Thoracic aorta (tissue), 2 donors: ENCODE measurements around the gene TEDC1. TPM values are rescaled to one million over a fixed set of nuclear protein-coding genes. Genes with fewer than 3 reads are reported as not detected.

Experiments used
- ATAC-seq: fragments of 150-250 bp; one replicate; pipeline ENCODE4 v1.8.0; 2017; ENCODE audit warnings: low read depth; ENCODE audit not compliant: insufficient number of reproducible peaks, low FRiP score
- DNase-seq: peaks from one replicate; pipeline ENCODE4 v3.0.0-alpha.2; 2020; ENCODE audit warnings: low spot score
- H3K27ac ChIP-seq, 2 donors: fragments of 200-600 bp; sonication (generic); 1 replicate in 1 of 2; 2 replicates in 1 of 2; pipeline ENCODE4 v1.5.1; 2016; ENCODE audit warnings: mild to moderate bottlenecking in 2 of 2, moderate library complexity in 2 of 2
- H3K27me3 ChIP-seq: fragments of 200-600 bp; sonication (generic); replicated peaks from 2 replicates; pipeline ENCODE4 v1.6.0; 2016; ENCODE audit warnings: mild to moderate bottlenecking; ENCODE audit not compliant: insufficient read depth
- H3K36me3 ChIP-seq: fragments of 200-600 bp; sonication (generic); one replicate; pipeline ENCODE4 v1.5.1; 2016
- H3K4me1 ChIP-seq, 2 donors: fragments of 200-600 bp; sonication (generic); 1 replicate in 1 of 2; 2 replicates in 1 of 2; pipeline versions ENCODE4 v1.5.1 to v1.6.0; 2016; ENCODE audit warnings: low read depth in 2 of 2, mild to moderate bottlenecking in 1 of 2; ENCODE audit not compliant: control insufficient read depth in 1 of 2
- H3K4me3 ChIP-seq: fragments of 200-600 bp; sonication (generic); 2 replicates; pipeline ENCODE4 v1.5.1; 2016; ENCODE audit warnings: mild to moderate bottlenecking
- H3K9me3 ChIP-seq: fragments of 200-600 bp; sonication (generic); 2 replicates; pipeline ENCODE4 v1.5.1; 2016
- total RNA-seq, 2 donors: library from RNA; depleted of rRNA; stranded (reverse); fragments of >200 nt; gene quantifications; one replicate each; pipeline versions ENCODE4 v1.1.0 to v1.2.3, GENCODE V29; 2016
- TF ChIP-seq, protein P1 (sequence below): fragments of 200-600 bp; sonication (generic); IDR thresholded peaks from one replicate; pipeline ENCODE4 v1.5.1; 2019; ENCODE audit warnings: antibody characterized with exemption

TEDC1 gene
- total RNA-seq, 2 donors from 2014 or later = 7.8 to 42.1 TPM

DNA sequence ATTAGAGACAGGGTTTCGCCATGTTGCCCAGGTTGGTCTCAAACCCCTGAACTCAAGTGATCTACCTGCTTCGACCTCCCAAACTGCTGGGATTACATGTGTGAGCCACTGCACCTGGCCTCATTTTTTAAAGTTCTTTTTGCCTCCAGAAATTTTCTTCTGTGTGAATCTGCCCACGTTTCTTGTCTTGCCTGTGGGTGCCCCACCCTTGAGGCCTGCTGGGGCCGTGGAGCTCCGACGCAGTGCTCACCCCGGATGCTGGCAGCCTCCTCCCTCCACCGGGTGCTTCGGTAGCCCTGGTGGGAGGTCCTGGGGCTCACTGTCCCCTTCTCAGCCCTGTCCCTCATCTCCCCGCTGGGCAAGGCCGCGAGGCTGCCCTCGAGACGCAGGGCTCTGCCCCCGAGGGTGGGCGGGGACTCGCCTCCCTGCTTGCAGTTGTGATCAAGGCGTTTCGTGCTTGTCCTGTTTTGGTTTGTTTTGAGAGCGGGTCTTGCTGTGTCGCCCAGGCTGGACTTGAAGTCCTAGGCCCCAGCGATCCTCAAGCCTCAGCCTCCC lies 35.9 kb upstream of the TEDC1 start:
- H3K9me3 ChIP-seq = no peaks in the 10 kb centered on the region
- TF ChIP-seq, protein P1, sequence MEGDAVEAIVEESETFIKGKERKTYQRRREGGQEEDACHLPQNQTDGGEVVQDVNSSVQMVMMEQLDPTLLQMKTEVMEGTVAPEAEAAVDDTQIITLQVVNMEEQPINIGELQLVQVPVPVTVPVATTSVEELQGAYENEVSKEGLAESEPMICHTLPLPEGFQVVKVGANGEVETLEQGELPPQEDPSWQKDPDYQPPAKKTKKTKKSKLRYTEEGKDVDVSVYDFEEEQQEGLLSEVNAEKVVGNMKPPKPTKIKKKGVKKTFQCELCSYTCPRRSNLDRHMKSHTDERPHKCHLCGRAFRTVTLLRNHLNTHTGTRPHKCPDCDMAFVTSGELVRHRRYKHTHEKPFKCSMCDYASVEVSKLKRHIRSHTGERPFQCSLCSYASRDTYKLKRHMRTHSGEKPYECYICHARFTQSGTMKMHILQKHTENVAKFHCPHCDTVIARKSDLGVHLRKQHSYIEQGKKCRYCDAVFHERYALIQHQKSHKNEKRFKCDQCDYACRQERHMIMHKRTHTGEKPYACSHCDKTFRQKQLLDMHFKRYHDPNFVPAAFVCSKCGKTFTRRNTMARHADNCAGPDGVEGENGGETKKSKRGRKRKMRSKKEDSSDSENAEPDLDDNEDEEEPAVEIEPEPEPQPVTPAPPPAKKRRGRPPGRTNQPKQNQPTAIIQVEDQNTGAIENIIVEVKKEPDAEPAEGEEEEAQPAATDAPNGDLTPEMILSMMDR = no peak
- H3K27ac ChIP-seq = no peak overlapping the region
- H3K27me3 ChIP-seq = no peaks in the 10 kb centered on the region
- DNase-seq (no peak), ATAC-seq (no peak)
- H3K36me3 ChIP-seq = peaks cover 44% of the 10 kb centered on the region
- no peak overlapping the region for H3K4me3 ChIP-seq
- no peaks in the 10 kb centered on the region for H3K4me1 ChIP-seq

GRCh38 chr14:105455766-105456660 lies 35.0 kb upstream of the TEDC1 start:
- TF ChIP-seq, protein P1 = no peak
- no peak for ATAC-seq
- peaks cover 35% of the 10 kb centered on the region for H3K36me3 ChIP-seq

DNA sequence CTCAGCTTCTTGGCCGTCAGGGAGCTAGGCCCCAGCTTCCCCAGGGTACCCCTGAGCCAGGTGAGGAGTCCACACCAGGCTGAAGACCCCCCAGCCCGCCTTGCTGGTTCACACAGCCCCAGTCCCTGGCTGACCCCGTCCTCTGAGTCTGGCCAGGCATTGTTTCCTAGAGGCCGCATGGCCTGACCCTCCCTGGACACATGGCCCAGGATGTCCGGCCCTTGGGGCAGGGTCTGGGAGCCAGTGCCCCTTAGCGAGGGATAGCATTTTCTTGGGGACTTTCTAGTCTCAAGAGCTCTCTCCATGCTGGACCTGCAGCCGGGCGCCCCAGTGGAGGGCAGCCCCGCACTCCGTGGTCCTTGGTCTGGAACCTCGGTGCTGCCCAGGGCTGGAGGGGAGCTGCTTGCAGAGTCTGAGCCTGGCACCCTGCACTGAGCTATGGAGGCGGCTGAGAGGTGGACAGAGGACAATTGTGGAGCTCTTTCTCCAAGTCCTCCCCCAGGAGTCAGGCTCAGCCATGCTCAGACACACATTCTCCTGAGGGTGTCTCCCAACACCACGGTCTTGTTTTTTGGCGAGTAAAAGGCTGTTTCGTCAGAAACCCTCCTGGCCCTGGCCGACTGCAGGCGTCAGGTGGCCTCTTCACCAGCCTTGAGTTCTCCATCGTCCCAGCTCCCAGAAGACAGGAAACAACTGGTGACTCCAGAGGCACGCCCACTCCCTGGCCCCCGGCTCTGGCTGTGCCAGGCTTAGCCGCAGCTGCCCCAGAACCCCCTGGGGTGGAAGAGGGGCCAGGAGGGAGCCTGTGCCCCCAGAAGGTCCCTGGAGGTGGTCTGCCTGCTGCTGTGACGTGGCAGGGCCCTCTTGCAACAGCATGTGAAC lies 34.1 kb upstream of the TEDC1 start:
- H3K36me3 ChIP-seq = peaks cover 33% of the 10 kb centered on the region

More at GRCh38 chr14:105455766-105456660, 35.0 kb upstream of the TEDC1 start:
- no peak overlapping the region for H3K27ac ChIP-seq
- H3K4me3 ChIP-seq = no peak overlapping the region
- H3K4me1 ChIP-seq = no peaks in the 10 kb centered on the region
- H3K27me3 ChIP-seq = no peaks in the 10 kb centered on the region
- H3K9me3 ChIP-seq = no peaks in the 10 kb centered on the region
- no peak for DNase-seq

GRCh38 chr14:105458010-105458409 lies 33.0 kb upstream of the TEDC1 start:
- no peaks in the 10 kb centered on the region for H3K9me3 ChIP-seq
- H3K27ac ChIP-seq = no peak overlapping the region
- H3K4me3 ChIP-seq = no peak overlapping the region
- no peaks in the 10 kb centered on the region for H3K27me3 ChIP-seq
- TF ChIP-seq, protein P1 = no peak
- no peaks in the 10 kb centered on the region for H3K4me1 ChIP-seq
- ATAC-seq = no peak
- peaks cover 36% of the 10 kb centered on the region for H3K36me3 ChIP-seq
- no peak for DNase-seq

More for the DNA sequence above, 34.1 kb upstream of the TEDC1 start:
- TF ChIP-seq, protein P1 = no peak
- Histone ChIP-seq H3K27me3 (no peaks in the 10 kb centered on the region), H3K9me3 (no peaks in the 10 kb centered on the region), H3K4me3 (no peak overlapping the region), H3K27ac (no peak overlapping the region), H3K4me1 (no peaks in the 10 kb centered on the region)
- DNase-seq (no peak), ATAC-seq (no peak)

DNA sequence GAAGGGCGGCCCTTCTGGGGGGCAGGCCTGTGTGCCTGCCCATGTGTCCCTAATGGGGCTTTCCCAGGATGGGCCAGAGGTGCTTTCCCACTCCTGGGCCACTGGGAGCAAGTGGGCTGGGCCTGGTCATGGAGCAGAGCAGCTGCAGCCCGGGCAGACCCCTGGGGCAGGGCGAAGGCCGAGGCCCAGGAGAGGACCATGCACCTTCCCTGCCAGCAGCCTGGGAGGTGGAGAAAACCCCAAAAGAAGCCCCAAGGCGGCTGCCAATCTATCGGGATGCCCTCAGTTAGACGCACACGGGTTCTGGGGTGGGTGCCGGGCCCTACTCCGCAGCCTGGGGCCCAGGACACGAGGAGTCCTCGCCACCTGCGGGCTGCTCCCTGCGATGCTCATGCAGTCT lies 32.5 kb upstream of the TEDC1 start:
- ATAC-seq (no peak), DNase-seq (no peak)
- peaks cover 41% of the 10 kb centered on the region for H3K36me3 ChIP-seq
- no peaks in the 10 kb centered on the region for H3K9me3 ChIP-seq
- no peak overlapping the region for H3K4me3 ChIP-seq
- H3K27me3 ChIP-seq = no peaks in the 10 kb centered on the region
- H3K4me1 ChIP-seq = no peaks in the 10 kb centered on the region
- TF ChIP-seq, protein P1 = no peak
- no peak overlapping the region for H3K27ac ChIP-seq
